Stomach smooth muscle (tissue), 2 donors: ENCODE data around the gene PTPRU.
"Not testable (repeated sequence)": the region's sequence is repeated elsewhere in the genome, so short reads cannot be mapped to it uniquely, and the experiment has no call there.

Experiments
- H3K27ac ChIP-seq: one replicate; pipeline ENCODE4 v1.7.0; 2013; ENCODE audit warnings: mild to moderate bottlenecking, low read length, inconsistent platforms
- H3K27me3 ChIP-seq, 2 donors: one replicate each; pipeline ENCODE4 v1.7.0; 2013; ENCODE audit warnings: low read length in 2 of 2; ENCODE audit not compliant: insufficient read depth in 2 of 2, control insufficient read depth in 1 of 2
- H3K36me3 ChIP-seq, 2 donors: one replicate each; pipeline ENCODE4 v1.7.0; 2013; ENCODE audit warnings: low read length in 2 of 2; ENCODE audit not compliant: control insufficient read depth in 2 of 2, insufficient read depth in 2 of 2
- H3K4me1 ChIP-seq: one replicate; pipeline ENCODE4 v1.7.0; 2013; ENCODE audit warnings: low read length; ENCODE audit not compliant: control insufficient read depth, insufficient read depth
- H3K4me3 ChIP-seq, 2 donors: one replicate each; pipeline ENCODE4 v1.7.0; 2013; ENCODE audit warnings: low read length in 2 of 2
- H3K9ac ChIP-seq, 2 donors: one replicate each; pipeline ENCODE4 v1.7.0; 2013; ENCODE audit warnings: low read length in 2 of 2, mild to moderate bottlenecking in 1 of 2
- H3K9me3 ChIP-seq, 2 donors: one replicate each; pipeline ENCODE4 v1.7.0; 2013; ENCODE audit warnings: low read length in 2 of 2; ENCODE audit not compliant: control insufficient read depth in 2 of 2
- donor health status: healthy.
- donor health status: Pancreatic carcinoma.

Gene PTPRU

DNA sequence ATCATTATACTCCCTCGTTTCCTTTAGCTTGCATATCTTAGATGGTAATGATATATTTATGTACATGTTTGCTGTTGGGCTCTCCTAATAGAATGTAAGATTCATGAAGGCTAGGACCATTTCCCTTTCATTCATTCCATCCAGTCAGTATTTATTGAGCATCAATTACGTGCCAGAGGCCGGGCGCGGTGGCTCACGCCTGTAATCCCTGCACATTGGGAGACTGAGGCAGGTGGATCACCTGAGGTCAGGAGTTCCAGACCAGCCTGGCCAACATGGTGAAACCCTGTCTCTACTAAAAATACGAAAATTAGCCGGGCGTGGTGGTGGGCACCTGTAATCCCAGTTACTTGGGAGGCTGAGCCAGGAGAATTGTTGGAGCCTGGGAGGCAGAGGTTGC, 1.4 kb upstream of the PTPRU start:
- H3K4me1 ChIP-seq, result peaks cover 35% of the 10 kb centered on the region
- H3K27me3 ChIP-seq, H3K9me3 ChIP-seq, H3K36me3 ChIP-seq, H3K9ac ChIP-seq, H3K4me3 ChIP-seq, H3K27ac ChIP-seq: not testable (repeated sequence)

DNA sequence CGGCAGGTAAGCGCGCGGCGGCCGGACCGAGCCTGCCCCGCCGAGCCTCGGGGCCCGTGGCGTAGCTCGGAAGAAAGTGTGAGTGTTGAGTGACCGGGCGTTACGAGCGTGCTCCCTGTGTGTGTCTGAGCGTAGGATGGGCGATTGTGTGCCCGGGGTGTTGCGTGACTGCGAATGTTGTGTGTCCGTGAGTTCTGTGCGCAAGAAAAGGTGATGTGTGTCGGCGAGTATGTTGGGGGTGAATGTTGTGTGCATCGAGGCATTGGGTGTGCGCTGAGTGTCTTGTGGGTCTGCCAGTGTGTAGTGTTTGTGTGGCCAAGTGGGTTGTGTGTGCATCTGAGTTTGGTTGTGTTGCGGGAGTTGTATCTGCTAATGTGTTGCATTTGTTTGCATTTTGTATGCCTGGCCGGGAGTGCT, 398 bp downstream of the PTPRU start:
- Histone ChIP-seq H3K36me3 (no peaks in the 10 kb centered on the region), H3K4me3 (peak overlapping the region; percentile 61 to 91), H3K27me3 (peaks cover 0 to 2% of the 10 kb centered on the region in 2 donors), H3K4me1 (peaks cover 23% of the 10 kb centered on the region), H3K9ac (peak overlapping the region; percentile 12 to 71), H3K27ac (no peak overlapping the region), H3K9me3 (no peaks in the 10 kb centered on the region)

DNA sequence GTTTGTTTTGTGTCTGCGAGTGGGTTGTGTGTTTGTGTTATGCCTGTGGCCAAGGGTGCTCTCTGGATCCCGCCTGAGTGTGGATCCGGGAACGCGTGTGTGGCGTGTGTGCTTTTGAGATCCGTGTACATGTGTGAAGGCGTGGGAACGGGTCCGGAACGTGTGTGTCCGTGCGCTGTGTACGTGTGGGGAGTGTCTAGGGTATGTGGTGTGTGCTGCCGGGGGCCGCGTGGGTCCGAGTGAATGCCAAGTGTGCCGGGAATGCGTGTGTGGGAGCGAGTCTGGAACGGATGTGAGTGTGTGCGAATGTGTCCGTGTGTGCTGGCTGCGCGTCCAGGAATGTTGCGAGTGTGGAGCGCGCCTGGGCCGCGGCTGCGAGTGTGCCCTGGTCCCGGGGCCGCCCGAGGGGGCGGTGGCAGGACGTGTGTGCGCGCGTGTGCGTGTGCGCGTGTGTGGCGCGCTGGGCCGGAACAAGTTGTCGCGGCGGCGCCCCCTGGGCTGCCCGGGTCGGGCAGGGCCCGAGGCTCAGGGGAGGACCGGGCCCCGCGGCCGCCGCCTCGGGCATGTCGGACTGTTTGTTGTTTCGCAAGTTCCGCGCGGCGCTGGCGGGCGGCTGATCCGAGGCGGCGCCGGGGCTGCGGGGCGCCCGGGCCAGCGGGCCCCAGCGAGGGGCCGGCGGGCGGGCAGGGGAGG, 953 bp downstream of the PTPRU start:
- Histone ChIP-seq H3K9me3 (no peaks in the 10 kb centered on the region), H3K36me3 (no peaks in the 10 kb centered on the region), H3K27ac (no peak overlapping the region), H3K4me3 (peak overlapping the region; percentile 61 to 91), H3K9ac (peak overlapping the region; percentile 12 to 71), H3K4me1 (peaks cover 23% of the 10 kb centered on the region), H3K27me3 (peaks cover 0 to 2% of the 10 kb centered on the region in 2 donors)

- Histone ChIP-seq H3K4me3 (peak overlapping the region; percentile 79), H3K36me3 (no peaks in the 10 kb centered on the region), H3K27ac (no peak overlapping the region), H3K9me3 (no peaks in the 10 kb centered on the region), H3K9ac (peak overlapping the region in 1 of 2 donors; percentile 60), H3K4me1 (peaks cover 23% of the 10 kb centered on the region), H3K27me3 (peaks cover 0 to 2% of the 10 kb centered on the region in 2 donors)
Observed at GRCh38 chr1:29237852-29238619, 1.7 kb downstream of the PTPRU start.

DNA sequence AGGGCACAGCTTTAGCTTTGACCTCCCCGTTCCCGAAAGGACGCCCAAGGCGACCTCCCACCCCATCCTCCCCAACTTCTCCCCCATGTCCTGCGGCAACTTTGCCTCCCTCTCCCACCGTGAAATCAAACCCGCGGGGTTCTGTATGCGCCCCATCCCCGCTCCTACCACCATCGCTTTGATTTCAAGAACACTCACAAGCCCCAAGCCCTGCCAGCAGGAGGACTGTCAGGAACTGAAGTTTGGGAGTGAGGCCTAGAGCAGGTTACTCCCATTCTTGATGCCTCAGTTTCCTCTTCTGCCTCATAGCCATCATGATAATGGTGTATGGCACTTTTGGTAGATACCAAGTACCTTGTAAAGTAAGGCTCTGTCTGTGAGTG, 2.3 kb downstream of the PTPRU start:
- no peaks in the 10 kb centered on the region for H3K9me3 ChIP-seq
- H3K4me3 ChIP-seq, result peak overlapping the region; percentile 79
- H3K4me1 ChIP-seq, result peaks cover 23% of the 10 kb centered on the region
- H3K9ac ChIP-seq, result peak overlapping the region in 1 of 2 donors; percentile 13
- H3K27ac ChIP-seq, result no peak overlapping the region
- peaks cover 0 to 2% of the 10 kb centered on the region in 2 donors for H3K27me3 ChIP-seq
- H3K36me3 ChIP-seq, result no peaks in the 10 kb centered on the region

DNA sequence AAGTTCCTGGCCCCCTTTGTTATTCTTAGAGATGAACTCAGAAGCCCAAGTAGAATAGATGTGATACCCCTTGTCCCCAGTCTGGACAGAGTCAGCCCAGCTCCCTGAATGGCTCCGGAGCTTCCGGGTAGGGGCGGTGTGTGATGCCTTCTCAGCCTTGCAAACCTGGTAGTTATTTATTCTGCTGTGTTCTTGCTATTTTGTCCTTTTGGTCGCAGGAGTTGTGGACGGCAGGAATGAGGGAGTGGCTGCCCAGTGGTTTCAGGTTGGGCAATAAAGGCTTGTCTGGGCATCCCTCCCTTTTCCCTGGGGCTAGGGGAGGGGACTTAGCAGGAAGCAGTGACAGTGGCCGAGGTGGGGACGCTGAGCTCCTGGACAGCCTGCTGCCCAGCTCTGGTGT, 2.8 kb downstream of the PTPRU start:
- no peak overlapping the region for H3K27ac ChIP-seq
- H3K36me3 ChIP-seq, result no peaks in the 10 kb centered on the region
- no peaks in the 10 kb centered on the region for H3K9me3 ChIP-seq
- H3K9ac ChIP-seq, result no peak overlapping the region
- H3K27me3 ChIP-seq, result peaks cover 0 to 2% of the 10 kb centered on the region in 2 donors
- H3K4me3 ChIP-seq, result no peak overlapping the region
- H3K4me1 ChIP-seq, result peaks cover 23% of the 10 kb centered on the region

GRCh38 chr1:29240400-29240837, 4.1 kb downstream of the PTPRU start:
- no peaks in the 10 kb centered on the region for H3K9me3 ChIP-seq
- peaks cover 23% of the 10 kb centered on the region for H3K4me1 ChIP-seq
- no peaks in the 10 kb centered on the region for H3K36me3 ChIP-seq
- no peak overlapping the region for H3K27ac ChIP-seq
- H3K9ac ChIP-seq, result no peak overlapping the region
- H3K4me3 ChIP-seq, result no peak overlapping the region
- H3K27me3 ChIP-seq, result no peaks in the 10 kb centered on the region

- Histone ChIP-seq H3K4me3 (no peak overlapping the region), H3K9me3 (no peaks in the 10 kb centered on the region), H3K4me1 (peaks cover 21% of the 10 kb centered on the region), H3K36me3 (no peaks in the 10 kb centered on the region), H3K27me3 (peaks cover 0 to 1% of the 10 kb centered on the region in 2 donors), H3K27ac (no peak overlapping the region), H3K9ac (no peak overlapping the region)
Observed at GRCh38 chr1:29240986-29241385, 4.7 kb downstream of the PTPRU start.

DNA sequence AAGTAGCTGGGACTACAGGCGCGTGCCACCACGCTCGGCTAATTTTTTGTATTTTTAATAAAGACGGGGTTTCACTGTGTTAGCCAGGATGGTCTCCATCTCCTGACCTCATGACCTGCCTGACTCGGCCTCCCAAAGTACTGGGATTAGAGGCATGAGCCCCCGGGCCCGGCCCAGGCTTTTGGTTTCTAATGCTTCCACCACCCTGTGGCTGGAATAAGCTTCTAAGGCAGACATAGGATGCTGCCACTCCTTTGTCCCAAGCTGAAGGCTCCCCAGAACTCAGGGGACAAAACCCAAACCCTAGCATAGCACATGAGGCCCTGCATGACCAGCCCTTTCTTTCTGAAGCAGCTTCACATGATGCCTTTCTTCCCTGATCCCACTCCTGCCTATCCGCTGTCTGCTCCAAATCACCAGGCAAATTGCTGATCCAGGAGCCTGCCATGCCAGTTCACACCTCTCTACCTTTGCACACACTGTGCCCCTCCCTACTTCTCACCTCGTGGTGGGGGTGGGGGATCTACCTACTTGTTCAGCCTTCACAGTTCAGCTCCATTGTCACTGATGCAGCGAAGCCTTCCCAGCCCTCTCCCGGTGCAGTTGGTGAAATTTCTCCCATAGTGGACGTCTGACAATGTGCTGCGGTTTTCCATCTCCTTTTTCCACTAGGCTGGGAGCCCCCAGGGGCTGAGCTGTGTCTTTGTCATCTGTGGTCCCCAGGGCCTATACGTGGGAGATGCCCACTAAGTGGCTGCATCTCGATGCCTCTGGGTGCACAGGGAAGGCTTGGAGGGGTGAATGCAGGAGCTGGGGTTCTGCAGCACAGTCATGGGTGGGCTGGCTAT, 6.9 kb downstream of the PTPRU start:
- H3K4me1 ChIP-seq, result peaks cover 6% of the 10 kb centered on the region
- no peaks in the 10 kb centered on the region for H3K9me3 ChIP-seq
- H3K27me3 ChIP-seq, result peaks cover 0 to 2% of the 10 kb centered on the region in 2 donors
- no peak overlapping the region for H3K4me3 ChIP-seq
- no peak overlapping the region for H3K9ac ChIP-seq
- H3K36me3 ChIP-seq, result no peaks in the 10 kb centered on the region
- no peak overlapping the region for H3K27ac ChIP-seq

- Histone ChIP-seq H3K4me3 (no peak overlapping the region), H3K27ac (no peak overlapping the region), H3K9me3 (no peaks in the 10 kb centered on the region), H3K4me1 (peaks cover 3% of the 10 kb centered on the region), H3K9ac (no peak overlapping the region), H3K36me3 (no peaks in the 10 kb centered on the region), H3K27me3 (peaks cover 0 to 2% of the 10 kb centered on the region in 2 donors)
Observed at GRCh38 chr1:29243871-29244200, 7.5 kb downstream of the PTPRU start.
